GM21515 (cell line): Measurements from ENCODE around the gene LHX4.

ENCODE experiments used
- ATAC-seq: cut with Tn5 transposase; IDR thresholded peaks from one replicate; pipeline ENCODE4 v1.9.1; 2021; ENCODE audit not compliant: unreplicated experiment

LHX4 gene

DNA sequence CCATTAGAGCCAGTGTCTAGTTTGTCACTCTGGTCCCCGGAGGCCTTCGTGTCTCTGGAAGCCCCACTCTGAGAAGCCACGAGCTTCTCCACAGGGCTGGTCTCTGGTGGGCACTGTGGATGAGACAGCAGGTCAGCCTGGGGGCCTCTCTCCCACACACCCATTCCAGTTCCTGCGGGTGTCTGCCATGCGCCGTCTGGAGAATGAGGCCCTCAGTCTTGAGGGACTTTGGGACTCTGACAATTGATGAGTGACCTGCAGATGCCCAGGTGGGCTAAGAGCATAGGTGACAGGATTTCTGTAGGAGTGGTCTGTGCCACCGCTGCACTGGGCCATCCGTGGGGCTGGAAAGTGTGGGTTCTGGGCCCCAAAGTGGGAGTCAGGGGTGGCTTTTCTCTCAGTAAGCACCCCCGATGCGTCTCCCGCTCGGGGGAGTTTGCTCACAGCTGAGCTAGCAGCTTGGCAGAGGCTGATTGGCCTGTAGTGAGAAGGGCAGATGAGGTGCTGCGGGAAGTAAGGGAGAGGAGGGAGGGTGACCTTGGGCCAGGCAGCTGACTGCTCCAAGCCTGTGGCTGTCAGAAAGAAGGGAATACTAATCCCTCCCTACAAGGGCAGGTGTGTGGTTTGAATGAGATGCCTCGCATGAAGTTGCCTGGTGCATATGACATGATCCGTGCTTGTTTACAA lies 26.4 kb downstream of the LHX4 start:
- no peak for ATAC-seq

DNA sequence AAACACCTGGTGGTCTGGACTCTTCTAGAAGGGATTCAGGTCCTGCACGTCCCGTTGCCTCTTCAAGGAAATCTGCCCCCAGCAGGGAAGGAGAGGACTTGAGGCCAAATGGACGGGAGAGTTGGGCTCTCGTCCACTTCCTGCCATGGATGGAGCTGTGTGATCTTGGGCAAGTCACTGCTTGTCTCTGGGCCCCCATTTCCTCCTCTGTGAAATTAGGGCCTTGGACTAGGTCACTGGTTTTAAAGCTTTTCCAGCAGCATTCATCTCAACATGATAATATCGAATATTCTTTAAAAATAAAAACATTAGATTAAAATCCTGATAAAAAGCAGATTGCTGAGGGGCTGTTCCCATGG lies 26.9 kb downstream of the LHX4 start:
- no peak for ATAC-seq

DNA sequence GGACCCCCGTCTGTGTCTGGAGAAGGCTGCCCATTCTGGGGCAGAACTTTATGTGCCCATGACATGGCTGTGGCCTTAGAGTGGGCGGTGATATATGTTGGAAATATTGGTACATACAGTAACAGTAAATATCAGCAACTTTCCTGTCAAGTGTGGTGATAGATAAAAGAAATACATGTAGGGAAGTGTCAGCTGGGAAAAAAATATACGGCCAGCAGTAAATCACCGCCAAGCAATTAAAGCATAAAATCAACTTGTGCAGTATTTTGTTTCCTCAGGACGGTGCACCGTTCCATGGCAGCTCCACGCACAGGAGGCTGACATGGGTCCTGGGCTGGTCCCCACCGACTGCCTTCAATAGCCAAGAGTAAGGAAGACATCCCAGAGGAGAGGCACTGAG lies 27.4 kb downstream of the LHX4 start:
- ATAC-seq = no peak

DNA sequence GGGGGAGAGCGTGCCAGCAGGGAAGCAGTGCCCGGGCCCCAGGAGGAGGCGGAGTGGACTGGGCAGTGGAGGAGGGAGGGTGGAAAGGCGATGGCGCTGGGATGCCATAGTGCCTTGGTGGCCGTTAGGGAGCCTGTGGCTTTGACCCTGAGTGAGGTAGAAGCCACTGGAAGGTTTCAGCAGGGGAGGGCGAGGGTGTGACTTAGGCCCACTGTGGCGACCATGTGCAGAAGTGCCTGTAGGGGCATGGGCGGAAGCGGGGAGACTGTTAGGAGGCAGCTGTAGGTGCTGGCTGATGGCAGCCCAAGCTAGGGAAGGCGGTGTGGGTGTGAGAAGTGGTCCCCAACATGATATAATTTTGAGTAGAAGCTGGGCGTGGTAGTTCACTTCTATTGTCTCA lies 28.2 kb downstream of the LHX4 start:
- no peak for ATAC-seq

DNA sequence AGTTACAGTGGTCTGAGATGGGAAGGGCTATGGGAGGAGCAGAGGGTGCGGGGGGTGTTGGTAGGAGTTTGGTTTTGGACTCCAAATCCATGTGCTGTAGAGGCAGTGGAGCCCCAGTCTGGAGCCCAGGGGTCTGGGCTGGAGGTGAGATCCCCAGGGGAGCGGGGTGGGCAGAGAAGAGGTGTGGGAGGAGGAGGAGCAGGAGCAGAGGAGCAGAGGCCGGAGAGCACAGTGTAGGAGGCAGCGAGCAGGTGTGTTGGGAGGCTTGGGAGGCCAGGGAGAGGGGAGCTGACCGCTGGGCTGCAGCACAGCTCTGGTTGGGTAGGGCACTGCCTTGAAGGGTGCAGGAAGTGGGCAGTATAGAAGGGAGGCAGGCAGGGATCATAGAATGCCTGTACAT lies 28.9 kb downstream of the LHX4 start:
- ATAC-seq = no peak

DNA sequence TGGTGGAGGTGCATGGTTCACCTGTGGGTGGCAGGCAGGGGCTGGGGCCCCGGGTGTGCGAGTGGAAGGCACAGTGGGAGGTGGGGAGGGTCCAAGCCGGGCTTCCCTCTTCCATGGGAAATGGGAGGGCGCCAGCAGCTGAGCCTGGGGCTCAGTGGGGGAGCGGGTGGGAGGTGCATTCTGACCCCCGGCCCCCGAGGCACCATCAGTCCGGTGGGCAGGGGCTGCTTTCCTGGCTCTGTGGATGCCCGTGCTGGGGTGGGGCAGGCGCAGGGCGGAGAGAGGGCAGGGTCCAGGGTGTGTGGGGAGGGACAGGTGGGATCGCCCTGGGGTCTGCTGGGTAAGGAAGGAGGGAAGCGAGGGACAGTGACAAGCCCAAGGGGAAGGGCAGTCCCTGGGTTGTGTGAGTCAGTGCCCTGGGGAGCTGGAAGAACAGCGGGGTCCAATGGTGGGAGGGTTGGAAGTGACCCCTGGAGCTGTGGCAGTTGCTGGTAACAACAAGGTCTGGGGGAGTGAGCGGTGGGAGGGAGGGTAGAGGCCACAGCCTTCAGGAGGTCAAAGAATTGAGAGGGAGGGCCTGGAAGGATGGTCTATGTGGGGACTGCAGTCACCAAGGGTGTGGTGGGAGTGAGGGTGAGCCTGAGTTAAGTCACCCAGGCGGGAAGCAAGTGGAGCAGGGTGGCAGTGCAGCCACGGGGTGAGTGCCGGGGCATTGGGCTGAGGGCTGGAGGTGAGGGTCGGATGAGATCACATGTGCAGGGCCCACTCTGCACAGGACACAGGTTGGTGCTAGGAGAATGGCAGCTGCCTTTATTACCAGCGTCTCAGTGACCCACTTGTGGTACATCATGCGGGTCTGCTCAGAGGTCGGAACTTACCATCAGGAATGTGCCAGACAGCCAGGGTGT lies 29.6 kb downstream of the LHX4 start:
- ATAC-seq = no peak

DNA sequence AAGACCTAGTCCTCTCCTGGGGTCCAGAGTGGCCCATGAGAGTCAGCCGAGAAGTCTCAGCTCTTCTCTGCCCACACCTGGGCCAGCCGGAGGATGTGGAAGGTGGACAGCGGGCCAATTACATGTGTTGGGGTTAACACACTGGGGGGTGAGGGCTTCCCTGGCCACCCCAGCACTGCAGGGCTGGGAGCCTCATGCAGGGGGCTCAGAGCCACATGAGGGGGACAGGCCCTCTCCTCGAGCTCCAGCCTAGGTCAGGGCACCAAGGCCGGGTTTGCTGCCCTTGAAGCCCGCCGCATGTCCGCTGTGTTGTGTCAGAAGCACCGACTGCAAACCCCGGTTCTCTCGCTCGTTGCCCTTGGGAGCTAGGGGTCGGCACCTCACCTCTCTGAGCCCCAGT lies 30.5 kb downstream of the LHX4 start:
- no peak for ATAC-seq

DNA sequence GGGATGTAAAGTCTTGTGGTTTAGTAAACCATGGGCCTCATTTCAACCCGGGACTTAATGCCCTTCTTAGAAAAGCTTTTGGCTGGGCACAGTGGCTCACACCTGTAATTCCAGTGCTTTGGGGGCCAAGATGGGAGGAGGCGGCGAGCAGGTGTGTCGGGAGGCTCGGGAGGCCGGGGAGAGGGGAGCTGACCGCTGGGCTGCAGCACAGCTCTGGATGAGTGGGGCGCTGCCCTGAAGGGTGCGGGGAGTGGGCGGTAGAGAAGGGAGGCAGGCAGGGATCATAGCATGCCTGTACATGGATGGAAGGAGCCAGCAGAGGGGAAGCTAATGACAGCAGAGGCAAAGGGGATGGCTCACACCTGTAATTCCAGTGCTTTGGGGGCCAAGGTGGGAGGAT lies 31.0 kb downstream of the LHX4 start:
- no peak for ATAC-seq

DNA sequence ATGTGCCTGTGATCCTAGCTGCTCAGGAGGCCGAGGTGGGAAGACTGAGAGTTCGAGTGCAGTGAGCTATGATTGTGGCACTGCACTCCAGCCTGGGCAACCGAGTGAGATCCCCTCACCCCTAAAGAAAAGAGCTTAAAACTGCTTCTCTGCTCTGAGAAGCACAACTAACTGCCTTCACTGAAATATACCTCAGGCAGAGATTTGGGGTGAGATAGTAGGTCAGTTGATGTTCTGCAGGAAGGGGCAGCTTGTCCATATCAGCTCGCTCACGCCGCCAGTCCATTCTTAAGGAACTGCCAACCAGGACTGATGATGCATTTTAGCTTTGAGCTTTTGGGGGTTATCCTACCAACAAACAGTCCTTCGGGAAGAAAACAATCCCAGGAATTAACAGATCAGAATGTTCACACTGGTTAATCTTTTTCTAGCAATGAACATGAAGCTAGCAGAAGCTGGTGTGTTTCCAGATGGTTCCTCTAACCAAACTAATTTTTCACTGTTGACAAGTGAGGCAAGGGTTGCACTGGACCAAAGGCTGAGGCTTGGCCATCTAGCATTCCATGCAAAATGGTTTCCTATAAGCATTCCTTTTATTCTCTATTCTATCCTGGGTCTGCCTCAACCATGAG lies 31.6 kb downstream of the LHX4 start:
- no peak for ATAC-seq

DNA sequence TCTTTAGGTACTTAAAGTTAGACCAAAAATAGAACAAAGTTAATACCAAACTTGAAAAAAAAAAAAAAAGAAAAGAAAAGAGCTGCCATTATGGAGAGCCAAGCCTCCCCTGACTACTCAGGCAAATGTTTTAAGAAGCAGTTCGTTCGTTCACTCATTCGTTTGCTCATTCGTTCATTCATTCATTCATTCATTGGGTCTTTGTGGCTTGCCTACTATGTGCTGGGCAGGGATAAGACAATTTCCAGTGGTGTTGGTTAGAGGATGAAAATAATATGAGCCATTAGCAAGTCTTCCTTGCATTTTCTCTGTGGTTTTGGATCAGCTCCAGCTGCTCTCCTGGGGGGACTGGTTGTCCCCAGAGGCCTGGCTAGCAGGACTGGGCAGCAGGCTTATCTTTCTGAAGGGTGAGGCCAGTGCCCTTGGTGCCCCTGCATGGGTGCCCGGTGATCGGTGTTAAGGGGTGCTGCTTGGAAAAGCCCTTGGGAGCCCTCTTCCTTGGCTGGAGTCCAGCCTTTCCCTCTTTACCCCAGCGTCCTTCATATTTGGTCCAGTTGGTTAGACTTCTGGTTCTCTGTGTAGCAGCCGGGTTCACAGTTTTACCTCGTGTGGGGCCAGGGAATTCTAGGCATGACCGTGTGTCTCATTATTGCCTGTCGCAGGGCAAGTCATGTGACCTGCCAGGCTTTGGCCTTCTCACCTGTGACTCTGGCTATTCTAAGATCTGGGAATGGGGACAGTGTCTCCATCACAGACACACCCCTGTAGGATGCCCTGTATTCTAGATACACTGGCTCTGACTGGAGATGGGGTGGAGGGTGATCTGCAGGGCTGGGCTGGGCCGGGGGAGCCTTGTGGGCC lies 32.8 kb downstream of the LHX4 start:
- ATAC-seq = no peak

DNA sequence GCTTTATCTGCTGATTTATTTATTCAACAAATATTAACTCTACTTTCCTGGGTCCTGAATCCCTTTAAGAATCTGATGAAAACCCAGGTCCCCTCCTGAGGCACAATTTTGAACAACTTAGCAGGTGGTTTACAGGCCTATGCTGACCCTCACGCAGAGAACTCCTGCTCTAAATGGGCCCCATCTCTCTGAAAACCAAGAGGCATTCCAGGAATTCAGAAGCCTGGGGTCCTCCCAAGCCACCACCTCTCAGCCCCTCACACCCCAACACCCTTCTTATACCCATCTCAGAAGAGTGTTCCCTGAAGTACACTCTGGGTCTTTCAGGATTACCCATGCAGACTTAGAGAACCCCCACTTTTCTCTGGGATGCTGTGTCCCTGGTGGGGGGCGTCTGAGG lies 34.5 kb downstream of the LHX4 start:
- no peak for ATAC-seq

DNA sequence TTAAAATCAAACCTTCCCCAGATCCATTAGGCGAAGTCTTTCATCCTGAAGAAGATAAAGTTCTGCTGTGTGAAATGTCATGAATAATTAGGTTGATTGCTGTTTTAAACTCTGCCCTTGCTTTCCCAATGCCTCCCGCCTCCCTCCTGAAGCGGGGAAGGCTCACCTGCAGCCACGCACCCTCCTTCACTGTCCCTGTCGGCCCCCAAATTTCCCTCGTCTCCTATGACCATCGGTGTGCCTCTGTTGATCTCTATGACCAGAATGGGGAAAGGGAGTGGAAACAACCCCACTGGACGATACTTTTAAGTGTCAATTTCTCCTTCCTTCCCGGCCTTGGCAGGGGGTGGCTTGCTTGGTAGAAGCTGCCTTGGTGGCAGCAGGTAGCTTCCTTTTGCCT lies 35.1 kb downstream of the LHX4 start:
- no peak for ATAC-seq

DNA sequence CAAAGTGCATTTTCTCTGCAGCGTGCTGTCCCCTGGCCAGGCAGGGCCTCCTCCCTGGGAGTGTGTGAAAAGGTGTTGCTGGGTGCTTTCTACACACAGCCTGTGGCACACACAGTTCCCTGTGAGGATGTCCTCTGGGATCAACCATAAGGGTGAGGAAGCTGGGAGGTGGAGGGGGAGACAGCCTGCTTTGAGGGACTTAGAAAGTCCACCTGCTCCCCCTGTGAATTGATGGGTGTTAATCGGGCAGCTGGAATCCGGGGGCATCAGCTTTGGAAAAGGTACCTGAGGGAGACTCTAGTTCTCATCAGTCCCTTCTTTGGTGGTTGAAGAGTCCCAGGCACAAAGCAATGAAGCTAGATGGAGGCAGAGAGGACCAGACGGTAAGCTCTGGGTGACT lies 35.8 kb downstream of the LHX4 start:
- ATAC-seq = no peak

DNA sequence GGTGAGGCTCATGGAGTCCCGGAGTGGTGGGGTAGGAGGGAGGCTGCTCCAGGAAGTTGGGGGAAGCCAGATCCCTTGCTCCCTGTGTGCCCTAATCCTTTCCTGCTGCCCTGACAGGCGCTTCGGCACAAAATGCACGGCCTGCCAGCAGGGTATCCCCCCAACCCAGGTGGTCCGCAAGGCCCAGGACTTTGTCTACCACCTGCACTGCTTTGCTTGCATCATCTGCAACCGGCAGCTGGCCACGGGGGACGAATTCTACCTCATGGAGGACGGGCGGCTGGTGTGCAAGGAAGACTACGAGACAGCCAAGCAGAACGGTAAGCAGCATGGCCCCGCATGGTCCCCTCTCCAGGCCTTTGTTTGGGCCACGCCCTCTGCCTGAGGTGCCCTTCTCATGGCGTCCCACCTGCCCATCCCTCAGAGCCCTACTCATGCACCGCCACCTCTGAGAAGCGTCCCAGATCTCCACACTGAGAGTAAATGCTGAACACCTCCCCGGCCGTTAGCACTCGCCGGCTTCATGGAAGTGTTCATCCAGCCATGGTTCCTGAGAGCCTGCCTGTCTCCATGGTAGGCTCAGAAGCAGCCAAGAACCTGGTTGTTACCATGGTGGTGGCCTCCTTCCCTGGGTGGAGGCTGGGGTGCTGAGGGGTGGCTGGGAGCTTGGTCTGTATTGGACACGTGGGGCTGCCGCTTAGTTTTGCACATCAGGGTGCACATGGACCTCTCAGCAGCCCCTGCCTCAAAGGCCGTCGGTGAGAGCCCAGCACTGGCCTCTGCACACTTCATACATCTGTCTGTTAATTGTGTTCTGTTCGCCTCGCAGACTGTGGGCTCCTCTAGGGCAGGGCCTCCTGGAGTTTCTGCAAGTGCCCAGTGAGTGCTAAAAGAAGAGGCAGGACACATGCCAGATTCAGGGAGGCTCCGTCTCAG lies 36.5 kb downstream of the LHX4 start:
- ATAC-seq = no peak

DNA sequence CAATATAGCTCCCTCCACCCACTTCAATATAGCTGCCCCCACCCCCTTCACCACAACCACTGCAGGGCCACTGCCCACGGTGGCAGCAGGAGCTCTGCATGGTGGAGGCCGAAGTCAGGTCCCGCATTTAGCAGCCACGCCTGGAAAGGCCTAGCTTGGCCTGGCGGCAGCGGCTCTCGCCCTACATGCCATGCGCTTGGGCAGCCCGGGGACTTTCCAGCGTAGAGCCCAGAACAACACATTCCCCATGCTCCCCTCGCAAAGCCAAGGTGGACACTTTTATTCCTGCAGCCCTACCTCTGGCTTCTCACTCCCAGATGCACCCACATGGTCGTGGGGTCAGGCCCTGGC lies 37.1 kb downstream of the LHX4 start:
- ATAC-seq = no peak

DNA sequence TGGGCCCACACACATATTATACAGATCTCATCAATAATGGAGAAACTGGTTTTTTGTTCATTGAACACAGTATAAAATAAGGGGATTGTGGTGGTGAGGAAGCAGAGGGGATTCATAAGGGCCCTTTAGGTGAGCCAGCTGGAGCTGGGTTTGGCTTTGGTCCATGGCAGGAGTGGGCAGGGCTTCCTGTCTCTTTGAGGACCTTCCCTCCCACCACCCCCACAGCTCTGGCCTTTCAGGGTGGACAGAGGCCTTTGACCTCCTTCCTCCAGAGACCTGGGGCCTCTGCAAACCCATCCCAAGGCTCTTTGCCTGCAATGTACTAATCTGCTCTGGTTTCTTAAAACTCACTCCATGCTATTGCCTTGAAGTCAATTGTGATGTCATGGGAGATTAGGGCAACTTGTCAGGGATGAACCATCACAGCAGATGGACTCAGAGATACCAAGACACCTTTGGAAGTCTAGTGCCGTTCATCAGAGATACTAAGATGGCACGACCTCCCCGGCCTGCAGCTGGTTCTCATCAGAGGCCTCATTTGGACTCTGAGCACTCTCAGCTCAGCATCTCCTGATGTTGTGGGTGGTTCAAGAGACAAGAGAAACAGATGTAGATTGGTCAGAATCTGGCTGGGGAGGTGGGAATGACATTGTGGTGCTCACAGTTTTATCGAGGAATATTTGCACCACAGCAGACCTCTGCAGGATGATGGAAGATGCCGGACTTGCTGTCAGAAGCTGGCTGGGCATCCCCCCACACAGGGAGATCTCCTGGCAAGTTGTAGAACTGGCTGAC lies 37.9 kb downstream of the LHX4 start:
- no peak for ATAC-seq

DNA sequence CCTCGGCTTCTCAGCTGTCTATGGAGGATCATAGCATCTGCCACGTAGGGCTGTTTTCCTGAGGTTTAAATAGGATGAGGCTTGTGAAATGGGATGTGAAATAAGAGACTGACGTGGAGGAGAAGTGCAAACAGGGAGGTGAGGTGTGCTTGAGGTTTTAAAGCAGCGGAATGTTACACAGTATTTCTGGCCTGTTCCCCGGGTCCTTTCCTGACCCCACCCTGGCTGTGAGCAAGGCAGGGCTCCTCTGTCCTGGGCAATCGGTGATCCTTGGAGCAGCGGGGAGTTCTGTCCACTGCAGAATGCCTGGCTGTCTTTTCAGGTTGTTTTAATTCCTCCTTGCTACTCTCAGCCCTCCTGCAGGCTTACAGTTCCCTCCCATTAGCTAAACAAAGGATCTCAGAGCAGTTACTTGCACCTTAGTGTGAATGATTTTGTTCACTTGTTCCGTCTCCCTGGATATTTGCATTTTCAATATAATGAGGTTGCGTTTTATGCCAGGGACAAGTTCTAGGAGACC lies 38.6 kb downstream of the LHX4 start:
- ATAC-seq = no peak

DNA sequence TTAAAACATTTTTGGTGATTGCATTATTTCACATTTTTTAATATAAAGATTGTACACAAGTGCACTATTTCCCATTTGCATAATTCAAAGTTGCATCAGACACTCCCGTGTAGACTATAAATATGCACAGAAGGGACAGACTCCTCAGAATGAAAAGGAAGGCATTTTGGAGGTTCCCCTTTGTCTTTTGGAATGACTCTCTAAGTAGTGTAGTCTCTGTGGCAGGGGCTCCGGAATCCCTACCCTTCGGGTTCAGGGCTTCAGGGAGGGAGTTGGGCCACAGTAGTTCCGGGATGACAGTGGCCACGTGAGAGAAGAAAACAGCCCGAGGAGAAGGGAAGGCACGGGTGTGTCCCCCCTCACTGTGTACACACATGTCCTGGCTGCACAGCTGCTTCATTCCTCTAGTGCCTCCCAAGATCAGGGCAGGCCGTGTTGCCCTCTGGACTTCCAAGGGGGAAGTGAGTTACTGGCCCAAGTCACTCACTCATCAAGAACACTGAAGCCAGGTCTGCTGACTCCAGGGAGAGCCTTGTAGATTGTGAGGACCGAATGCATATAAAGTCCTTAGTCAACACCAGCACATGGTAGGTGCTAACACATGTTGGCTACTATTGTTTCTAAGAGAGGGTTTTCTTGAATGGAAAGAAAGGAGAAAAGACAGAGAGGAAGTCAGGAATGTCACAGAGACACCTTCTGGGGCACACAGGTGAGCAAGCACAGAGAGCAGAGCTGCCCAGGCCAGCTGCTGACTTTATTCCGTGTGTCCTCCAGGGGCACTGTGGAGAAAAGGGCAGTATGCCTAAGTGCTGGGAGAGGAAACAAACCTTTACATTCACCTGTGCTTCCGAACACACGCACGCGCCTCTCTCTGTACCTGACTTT lies 39.8 kb downstream of the LHX4 start:
- no peak for ATAC-seq
